D721Med (cell line): ENCODE results near the gene SOS1.

Experiments
- DNase-seq: peaks from one replicate; pipeline ENCODE4 v3.0.0; 2011; ENCODE audit warnings: low spot score; ENCODE audit not compliant: insufficient read length
- FAIRE-seq: peaks from 2 replicates; lab custom pipeline; 2011; peaks lifted over from hg19 to GRCh38; lab: Jason Lieb, UNC
- TF ChIP-seq, protein P1 (sequence below): IDR thresholded peaks from 2 replicates; pipeline ENCODE4 v1.5.1; 2012; ENCODE audit warnings: mild to moderate bottlenecking, control low read depth; ENCODE audit not compliant: insufficient read depth; ENCODE audit errors: missing control alignments

Gene SOS1

DNA sequence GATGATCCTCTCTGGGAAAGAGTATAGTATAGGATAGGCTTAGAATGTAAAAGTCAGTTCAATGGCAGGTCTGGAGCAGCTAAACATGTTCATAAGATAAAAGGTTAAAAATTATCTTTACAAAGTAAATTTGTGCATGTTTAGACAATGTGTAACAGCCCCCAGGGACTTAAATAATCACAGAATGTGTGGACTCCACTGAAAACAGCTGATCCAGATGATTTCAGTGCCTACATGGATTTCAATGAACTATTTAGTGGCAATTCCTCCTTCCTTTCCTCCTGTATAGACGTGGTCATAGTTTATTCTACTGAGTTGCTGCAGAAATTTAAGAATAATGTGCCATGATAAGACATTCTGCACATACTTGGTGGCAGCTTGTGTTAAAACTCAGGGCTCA lies 188.3 kb downstream of the SOS1 start:
- DNase-seq (no peak), FAIRE-seq (no peak)
- TF ChIP-seq, protein P1, sequence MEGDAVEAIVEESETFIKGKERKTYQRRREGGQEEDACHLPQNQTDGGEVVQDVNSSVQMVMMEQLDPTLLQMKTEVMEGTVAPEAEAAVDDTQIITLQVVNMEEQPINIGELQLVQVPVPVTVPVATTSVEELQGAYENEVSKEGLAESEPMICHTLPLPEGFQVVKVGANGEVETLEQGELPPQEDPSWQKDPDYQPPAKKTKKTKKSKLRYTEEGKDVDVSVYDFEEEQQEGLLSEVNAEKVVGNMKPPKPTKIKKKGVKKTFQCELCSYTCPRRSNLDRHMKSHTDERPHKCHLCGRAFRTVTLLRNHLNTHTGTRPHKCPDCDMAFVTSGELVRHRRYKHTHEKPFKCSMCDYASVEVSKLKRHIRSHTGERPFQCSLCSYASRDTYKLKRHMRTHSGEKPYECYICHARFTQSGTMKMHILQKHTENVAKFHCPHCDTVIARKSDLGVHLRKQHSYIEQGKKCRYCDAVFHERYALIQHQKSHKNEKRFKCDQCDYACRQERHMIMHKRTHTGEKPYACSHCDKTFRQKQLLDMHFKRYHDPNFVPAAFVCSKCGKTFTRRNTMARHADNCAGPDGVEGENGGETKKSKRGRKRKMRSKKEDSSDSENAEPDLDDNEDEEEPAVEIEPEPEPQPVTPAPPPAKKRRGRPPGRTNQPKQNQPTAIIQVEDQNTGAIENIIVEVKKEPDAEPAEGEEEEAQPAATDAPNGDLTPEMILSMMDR = no peak
